NCI-H1092 (cell line): Measurements from ENCODE around the gene ETNPPL.

Experiments used
- DNase-seq: peaks from one replicate; lab custom pipeline; 2025; lab: John Stamatoyannopoulos, UW

Gene ETNPPL

DNA sequence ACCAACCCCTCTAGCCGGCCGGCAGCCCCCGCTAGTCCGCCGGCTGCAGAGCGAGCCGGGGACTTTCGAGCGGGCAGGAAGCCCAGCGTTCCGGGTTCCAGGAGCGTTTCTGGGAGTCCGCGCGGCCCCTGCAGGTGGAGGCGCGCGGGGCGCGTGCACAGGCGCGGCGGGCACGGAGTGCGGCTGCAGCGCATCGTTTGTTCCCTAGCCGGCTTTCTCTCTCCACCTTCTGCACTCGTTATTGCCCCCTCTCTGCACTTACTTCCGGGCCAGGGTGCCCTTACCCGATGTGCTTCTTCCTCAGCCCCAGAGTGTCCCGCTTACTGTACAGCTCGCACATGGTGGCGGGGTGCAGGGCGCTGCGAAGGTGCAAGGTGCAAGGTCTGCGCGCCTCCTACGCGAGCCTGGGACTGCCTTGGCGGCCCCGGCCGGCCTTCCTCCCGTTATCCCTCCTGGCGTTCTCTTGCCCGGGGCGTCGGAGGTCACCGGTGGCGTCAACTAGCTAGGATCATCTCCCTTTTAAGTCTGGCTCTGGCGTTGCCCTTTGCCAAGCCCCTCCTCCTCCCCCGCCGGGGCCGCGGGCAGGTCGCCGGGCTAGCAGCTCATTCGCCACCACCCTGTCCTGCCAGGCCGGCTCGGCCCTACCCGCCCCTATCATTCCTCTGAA is at the start of gene ETNPPL:
ETNPPL (minus strand) TSS at position 495 of the 667 bp plus-strand sequence; CDS start at position 340, 155 bp downstream.
- DNase-seq = no peak

DNA sequence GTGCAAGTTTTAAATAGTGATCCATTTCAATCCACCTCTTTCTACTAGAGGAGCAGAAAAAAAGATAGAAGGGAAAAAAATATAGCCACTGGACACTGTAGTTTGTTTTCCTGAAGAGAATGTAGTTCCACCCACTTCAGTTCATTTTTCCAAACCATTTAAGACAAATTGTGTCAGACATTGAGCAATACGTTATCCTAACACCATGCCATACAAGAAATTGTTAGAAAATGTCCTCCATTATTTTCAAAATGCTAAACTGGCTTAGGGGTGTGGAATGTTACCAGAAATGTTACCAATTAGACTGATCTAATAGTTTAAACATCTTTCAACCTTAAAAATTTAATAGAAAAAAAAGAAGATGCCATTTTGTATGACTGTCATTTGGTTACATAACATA is 48.6 kb upstream of the ETNPPL start:
- DNase-seq = no peak

DNA sequence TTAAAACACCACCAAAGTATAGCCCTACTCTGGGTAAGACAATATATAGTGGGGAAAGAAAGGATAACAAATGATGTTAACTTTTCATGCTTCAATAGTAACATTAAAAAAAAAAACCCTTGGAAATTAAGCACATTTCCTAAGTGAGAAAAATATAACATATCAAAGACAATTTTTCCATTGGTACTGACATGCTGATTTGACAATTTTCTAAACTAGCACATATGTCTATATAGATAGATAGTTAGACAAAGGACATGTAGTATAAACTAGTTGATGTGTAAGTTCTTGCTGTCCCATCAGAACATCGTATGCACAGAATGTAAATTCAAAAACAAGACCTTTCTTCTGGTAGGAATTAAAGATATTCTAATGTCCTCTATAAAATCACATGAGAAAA is 47.2 kb upstream of the ETNPPL start:
- no peak for DNase-seq

DNA sequence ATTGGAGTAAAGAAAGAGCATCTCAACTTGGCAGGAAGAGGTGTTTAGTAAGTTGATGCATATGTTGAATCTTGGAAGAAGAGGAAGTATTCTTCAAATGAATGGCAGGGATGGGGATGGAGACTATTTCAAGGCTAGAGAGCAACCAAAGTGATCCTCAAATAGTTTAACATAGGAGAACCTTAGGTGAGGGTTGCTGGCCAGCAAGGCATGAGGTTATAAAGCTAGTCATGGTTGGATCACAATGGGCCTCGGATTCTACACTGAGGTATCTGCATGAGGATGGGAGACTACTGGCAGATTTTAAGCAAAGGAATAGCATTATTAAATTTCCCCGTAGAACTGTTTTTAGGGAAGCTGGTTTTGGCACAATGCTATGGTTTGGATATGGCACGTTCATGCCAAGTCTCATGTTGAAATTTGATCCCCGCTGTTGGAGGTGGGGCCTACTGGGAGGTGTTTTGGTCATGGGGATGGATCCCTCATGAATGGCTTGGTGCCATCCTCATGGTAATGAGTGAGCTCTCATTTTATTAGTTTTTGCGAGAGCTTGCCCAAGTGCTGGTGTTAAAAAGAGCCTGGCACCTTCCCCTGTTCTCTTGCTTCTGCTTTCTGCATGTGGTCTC is 41.9 kb upstream of the ETNPPL start:
- no peak for DNase-seq

DNA sequence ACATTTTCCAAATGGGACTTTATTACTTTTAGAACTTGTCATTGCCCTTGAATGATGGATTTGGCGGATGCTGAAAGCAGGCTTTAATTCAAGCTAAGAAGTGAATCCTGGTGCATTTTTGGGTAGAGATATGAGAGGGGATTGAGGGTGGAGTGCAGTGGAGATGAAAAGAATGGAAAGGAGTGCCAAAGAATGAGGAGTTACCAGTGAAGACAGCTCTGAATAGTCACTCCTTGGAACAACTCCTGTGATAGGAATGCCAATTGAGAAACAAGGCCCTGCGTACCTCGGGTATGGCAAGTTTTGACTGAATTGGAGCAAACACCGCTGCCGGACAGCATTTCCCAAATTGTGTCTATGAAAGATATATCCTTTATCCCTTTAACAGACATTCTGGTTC is 36.5 kb upstream of the ETNPPL start:
- no peak for DNase-seq

DNA sequence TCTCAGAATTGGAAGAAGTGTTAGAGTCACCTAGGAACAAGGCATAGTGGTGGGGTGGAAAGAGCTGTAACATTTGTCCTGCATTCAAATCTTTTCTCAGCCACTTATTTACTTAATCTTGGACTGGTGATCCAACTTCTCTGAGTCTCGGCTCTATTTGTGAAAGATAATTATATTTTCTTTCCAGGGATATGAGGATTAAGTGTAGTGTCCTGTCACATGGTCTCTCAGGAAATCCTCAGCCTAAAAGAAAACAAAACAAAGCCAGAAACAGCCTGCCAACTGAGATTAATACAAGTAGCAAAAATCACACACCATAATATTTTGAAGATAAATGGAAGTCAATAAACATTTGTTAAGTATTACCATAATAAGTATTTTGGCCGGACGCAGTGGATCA is 33.3 kb upstream of the ETNPPL start:
- DNase-seq = no peak

DNA sequence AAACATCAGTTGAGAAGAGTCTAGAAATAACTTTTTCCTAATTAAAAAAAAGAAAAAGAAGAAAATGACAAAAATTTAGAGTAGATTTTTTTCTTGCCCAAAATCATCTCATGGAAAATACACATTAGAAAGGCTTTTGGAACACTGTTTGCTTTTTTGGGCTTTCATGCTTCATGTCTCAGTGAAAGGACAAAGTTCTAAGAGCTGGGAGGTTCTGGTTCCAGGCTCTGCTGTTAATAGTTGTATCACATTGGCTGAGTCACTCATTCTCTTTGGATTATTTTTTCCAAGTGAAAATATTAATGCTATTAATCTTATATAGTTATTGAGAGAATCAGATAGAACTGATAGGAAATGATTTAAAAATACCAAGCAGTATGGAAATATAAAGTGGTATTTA is 32.9 kb upstream of the ETNPPL start:
- DNase-seq = no peak

DNA sequence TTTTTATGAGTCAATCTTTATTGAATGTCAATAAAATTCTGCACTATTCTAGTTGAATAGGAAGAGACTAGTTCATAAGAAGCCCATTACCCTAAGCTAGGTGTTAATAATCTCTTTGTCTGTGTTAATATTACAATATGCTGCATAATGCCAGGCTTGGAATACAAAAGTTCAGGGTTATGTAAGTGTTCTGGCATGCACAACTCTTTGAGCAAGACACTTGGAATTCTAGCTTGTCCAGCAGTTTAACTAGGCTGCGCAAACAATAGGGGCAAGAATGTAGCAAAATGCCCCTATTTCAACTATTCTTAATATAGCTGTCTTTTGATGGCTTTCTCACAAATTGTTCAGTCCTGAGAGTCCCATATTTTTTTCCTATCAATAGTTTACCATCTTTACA is 31.3 kb upstream of the ETNPPL start:
- no peak for DNase-seq

DNA sequence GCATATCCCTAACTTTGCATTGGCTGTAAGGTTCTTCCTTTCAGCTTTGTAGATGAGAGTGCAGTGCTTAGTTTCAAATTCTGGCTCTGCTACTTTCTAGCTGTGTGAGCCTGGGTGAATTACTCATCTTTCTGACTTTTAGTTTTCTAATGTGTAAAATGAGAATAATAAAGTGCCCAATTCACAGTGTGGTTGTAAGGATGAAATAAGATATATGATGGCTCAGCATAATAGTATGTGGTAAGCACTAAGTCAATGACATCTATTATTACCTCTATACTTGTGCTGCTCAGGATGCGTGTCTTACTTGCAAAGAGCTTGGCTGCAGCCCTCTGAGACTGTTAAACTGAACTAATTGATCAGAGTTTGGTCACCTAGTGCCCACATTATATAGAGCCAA is 30.6 kb upstream of the ETNPPL start:
- no peak for DNase-seq

DNA sequence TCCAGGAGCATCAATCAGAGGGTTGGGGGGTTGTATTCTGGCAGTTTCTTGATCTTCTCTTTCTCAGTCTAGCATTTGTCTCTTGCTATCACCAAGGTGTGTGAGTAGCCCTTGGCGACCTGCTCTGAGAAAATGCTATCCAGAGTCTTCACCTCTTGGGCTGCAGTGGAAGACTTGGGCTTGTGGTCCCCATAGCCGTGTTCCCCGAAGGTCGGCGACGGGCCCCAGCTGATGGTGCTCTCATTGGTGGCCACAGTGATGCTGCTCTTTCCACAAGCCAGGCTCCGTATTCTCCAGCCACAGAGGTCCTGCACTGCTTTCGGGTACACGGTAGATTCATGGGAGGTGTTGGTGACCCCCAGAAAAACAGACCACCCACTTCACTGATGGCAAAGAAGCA is 25.9 kb upstream of the ETNPPL start:
- DNase-seq = no peak

DNA sequence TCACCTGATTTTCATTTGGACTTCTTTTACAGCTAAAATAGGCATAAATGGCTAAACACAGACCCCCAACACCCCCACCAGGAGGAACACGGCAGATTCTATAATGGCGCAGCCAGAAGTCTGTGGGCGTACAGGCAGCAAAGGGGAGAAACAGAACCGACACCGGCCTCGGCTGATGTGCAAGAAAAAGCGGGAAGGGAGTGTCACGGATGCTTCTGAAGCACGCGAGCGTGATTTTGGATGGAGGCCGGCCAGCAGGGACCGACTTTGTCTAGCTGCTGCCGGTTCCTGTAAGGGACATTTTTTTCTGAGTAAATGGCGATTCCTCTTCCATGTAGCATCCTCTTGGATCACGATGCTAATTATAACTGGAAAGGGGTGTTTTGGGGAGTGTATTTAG is 24.9 kb upstream of the ETNPPL start:
- DNase-seq = no peak

DNA sequence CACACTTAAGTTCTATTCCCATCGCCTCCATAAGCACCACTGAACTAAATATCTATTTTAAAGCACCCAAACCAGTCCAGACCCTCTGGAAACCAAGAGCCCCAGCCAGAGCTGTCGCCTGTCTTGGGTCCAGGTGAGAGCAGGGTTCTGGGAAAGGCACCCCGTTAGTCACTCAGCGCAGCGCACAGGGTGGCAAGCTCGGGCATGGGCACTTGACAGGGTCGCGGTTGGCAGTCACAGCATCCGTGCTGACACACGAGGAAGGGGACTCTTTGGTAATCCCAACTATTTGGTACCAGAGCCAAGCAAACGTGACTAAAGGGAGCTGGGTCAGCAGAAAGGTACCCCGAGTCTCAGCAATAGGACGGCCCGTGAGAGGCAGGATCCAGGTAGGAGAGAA is 24.3 kb upstream of the ETNPPL start:
- DNase-seq = no peak

DNA sequence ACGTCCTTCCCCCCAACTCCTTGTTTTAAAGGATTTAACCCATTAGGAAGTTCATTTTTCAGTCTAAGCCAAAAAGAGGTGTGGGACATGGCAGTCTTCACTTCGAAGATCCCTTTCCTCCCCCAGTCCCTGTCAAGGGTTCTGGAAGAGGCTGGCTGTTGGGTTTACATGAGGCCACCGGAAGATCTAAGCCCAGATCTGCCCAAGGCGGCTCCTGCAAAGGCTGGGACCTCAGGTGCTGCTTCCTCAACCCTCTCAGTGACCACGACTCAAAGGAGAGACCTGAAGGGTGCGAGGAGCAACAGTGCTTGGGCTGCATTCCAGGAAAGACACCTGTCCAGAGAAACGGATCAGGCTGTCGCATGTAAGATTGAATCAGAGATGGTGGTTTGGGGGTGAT is 23.5 kb upstream of the ETNPPL start:
- DNase-seq = no peak

DNA sequence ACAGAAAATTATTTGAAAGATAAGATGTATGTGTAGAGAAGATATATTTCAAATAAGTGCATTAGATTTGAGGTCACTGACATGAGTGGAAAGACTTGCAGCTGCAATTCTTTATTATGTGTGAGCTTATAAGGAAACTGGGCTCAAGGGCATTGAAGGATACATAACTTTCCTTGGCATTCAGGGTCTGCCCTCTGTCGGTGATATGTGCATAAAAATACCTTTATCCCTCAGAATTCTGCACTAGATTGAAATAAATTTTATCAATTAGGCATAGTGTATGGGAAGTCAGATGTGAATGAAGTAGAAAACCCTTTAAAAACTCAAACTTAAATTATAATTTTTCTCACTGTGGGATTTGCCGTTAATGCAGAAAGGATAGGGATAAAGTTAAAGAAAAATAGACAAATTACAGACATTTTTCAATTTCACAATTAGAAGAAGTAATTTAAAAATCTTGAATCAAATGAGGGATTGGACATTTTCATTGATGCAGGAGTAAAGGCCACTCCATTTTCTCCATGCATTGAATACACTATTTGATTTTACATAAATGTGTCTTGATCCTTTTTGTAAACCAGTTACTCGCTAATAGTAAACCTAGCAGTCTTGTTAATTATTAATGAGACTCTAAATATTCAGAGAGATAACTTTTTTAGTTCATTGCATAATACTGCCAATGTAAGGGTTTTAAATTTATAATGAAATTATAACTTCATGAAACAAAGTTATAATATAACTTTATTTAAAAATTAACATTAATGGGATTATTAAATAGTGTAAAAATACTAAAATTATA is 21.0 kb upstream of the ETNPPL start:
- DNase-seq = no peak

DNA sequence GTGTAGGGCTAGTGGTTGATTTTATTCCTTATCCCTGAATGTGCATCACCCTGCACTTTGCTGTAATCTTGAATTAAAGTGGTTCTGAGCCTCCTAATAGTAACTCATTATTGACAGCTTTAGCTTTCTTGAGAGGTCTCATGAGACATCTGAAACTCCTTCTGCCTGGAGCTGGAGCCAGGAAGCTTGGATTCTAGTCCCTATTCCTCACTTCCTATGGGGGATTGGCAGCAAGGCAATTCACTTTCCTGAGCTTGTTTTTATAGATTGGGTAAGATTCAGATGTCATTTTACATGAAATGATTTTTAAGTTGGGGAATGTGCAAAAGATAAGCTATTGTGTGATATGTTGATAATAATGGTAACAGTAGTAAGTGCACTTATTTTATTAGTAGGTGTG is 17.1 kb upstream of the ETNPPL start:
- DNase-seq = no peak

DNA sequence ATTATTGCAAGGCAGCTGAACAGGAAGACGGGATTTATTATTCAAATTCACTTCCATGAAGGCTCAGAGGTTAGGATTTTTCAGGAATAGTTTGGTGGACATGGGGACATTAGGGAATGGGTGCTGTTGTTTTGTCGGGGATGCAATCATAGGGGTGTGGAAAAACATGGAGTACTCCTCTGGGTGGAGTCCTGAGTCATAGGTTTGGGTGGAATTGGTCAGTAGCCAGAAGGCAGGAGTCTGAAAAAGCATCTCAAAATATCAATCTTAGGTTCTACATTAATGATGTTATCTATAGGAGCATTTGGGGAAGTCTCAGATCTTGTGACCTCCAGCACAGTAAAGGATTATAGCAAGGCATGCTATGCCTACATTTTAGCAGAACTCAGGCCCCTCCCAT is 14.5 kb upstream of the ETNPPL start:
- no peak for DNase-seq

DNA sequence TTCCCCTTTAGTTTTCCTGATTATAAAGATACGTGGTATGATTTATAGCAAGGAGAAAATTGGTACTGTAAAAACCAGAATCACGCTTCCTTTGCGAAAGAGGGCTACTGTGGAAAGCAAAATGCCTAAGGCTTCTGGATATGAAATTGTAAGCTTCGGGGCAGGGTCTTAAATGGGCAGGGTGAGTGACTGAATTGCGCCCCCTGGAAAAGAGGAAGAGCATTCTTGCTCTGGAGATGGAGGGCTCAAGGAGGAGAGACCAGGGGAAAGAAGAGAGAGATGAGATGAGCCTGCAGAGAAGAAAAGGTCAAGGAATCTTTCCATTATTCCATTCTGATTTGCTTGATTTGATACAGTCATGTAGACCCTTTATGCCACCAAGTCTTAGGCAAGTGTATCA is 13.1 kb upstream of the ETNPPL start:
- DNase-seq = no peak

DNA sequence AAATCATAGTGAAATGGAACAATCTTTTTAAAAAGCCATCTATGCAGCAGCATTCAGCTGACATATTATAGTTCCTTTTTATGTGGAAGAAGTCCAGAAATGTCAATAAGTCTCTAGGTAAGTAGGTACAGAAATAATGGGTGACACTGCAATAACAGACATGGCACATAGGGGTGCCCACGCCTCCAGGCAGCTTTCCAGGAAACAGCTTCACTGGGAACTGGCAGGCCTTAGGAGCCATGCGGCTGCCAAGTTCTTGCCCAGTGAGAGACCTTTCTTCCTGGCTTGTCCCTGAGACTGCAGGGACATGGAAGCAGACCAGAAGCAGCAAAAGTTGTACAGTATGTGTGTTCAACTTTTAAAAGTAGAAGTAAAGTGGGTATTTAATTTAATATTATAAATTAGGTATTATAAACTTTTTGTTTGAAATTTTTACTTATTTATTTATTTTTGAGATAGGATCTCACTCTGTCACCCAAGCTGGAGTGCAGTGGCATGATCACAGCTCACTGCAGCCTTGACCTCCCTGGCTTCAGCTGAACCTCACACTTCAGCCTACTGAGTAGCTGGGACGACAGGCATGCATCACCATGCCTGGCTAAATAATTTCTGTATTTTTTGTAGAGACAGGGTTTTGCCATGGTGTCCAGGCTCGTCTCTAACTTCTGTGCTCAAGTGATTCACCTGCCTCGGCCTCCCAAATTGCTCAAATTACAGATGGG is 12.1 kb upstream of the ETNPPL start:
- no peak for DNase-seq

DNA sequence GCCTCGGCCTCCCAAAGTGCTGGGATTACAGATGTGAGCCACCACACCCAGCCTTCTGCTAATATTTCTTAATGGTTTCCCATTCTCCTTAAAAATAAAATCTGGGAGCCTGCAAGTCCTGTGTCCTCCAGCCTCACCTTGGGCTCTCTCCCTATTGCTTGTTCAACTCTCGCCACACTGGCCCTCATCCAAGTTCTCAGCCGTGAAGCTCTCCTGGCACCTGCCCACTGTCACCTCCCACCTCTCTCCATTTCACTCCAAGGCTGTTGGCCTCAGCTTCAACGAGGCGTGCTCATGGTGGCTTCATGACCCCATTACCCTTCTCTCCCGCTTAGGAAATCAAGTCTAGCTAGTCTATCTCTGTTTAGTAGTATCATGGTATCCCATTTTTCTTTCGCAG is 9.5 kb upstream of the ETNPPL start:
- no peak for DNase-seq

DNA sequence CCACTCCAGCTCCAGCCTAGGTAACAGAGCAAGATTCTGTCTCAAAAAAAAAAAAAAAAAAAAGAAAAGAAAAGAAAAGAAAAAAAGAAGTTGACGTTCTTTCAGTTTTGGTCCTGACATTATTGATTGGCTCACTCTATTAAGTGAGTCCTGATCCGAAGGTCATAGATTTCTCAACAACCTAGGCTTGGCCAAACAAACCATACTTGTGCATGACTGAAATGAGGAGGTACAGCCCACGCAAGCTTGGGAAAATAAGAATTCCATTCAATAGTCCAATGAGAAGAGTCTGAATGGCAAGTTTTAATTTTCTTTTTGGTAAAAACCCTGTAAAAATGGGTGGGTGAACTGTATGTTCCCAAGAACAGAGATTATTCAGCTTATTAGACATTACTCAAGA is 3.2 kb upstream of the ETNPPL start:
- DNase-seq = no peak

DNA sequence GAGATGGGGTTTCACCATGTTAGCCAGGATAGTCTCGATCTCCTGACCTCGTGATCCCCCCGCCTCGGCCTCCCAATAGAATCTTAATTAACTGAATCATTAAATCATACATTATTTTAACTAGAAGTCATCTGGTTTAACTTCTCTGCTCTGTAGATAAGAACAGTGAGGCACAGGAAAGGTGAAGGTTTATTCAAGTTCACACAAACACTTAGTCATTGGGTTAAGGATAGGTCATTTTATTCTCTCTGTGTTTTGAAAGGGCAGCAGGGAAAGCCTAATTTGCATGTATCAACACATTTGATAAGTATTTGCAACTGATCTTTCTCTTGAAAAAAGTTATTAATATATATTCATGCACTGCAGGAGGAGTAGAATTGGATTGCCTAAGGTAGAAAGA is 1.1 kb upstream of the ETNPPL start:
- DNase-seq = no peak

DNA sequence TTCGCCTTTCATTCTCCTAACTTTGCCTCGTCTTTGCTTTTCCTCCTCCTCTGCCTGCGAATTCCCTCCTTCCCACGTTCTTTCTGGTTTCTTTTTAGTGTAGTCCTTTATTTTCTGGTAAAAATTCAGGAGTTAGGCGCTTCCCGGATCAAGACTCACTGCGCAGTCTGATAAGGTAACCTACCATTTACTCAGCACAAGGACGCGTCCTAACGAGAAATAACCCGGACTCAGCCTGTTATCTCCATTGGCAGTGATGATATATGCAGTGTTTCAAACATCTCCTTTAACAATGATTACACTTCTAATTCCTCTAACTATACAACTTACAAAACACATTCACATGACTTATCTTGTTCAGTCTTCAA is 357 bp upstream of the ETNPPL start:
- no peak for DNase-seq

DNA sequence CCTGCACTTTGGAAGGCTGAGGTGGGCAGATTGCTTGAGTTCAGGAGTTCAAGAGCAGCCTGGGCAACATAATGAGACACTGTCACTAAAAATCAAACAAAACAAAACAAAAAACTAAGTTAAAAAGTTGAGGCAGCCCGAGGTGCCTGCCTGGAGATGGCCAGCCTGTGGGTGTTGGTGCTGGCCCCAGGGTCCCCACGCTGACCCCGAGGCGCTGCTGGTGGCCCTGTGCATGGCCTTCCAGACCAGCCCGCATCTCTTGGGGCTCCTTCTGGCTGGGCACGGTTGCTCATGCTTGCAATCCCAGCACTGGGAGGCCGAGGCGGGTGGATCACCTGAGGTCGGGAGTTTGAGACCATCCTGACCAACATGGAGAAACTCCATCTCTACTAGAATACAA is 4.4 kb downstream of the ETNPPL start:
- no peak for DNase-seq
